Stimulated activated CD8-positive, alpha-beta memory T cell treated with anti-CD3 and anti-CD28 coated beads, Interleukin-7, amount 100 ng/mL, for 4 hours (primary cell): ENCODE results near the gene TSC2.

Experiments used
- DNase-seq, 2 donors: peaks; one replicate each; pipeline ENCODE4 v3.0.0-alpha.2; 2020; ENCODE audit warnings: low read depth in 2 of 2

The TSC2 gene

DNA sequence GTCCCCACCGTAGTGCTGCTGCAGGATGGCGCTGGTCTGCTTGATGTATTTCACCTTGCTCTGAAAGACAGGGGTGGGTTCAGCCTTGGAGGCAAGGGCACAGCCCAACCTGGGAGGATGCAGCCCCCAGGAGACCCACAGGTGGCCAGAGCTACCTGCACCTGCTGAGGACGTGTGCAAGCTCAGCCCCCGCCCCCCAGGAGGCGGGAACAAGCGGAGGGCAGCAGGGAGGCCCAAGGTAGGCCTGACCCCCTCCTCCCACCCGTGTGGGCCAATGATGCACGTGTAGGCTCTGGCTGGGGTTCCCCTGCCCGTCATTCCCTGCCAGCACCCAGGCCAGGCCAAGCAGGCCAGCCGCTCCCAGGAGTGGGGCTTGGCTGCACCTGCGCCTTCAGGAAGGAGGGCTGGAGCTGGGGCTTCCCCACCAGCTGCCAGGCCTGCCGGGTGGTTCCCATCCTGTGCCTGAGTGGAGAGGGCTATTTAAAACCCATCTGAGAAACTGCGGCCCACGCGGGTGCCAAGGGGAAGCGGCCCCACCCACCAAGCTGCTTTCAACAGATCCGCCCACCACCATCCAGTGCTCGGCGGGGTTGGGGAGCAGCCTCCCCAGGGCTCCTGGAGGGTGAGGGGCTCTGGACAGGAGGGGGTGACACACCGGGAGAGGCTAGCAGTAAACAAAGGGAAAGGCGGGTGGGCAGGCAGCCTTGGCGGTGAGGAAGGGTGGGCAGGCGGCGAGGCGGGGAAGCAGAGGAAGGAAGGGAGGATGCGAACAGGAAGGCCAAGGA lies 3.9 kb upstream of the TSC2 start:
- DNase-seq, result no peak

DNA sequence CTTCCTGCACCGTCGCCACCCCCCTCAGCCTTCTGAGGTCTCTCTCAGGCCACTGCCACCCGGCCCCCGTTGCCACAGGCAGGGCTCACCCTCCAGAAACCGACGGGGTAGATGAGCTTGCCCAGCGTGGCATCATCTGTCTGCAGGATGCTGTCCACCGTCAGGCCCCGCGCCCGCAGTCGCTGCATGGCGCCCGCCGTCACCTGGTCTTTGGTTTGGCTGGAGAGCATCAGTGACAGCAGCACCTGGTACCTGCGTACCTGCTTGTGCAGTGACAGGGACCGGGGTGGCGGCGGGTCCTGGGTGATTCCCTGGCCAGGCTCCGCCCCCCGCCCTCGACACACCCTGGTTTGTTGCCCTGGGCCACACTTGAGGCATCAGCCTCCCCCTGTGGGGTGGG lies 3.2 kb upstream of the TSC2 start:
- DNase-seq, result no peak

DNA sequence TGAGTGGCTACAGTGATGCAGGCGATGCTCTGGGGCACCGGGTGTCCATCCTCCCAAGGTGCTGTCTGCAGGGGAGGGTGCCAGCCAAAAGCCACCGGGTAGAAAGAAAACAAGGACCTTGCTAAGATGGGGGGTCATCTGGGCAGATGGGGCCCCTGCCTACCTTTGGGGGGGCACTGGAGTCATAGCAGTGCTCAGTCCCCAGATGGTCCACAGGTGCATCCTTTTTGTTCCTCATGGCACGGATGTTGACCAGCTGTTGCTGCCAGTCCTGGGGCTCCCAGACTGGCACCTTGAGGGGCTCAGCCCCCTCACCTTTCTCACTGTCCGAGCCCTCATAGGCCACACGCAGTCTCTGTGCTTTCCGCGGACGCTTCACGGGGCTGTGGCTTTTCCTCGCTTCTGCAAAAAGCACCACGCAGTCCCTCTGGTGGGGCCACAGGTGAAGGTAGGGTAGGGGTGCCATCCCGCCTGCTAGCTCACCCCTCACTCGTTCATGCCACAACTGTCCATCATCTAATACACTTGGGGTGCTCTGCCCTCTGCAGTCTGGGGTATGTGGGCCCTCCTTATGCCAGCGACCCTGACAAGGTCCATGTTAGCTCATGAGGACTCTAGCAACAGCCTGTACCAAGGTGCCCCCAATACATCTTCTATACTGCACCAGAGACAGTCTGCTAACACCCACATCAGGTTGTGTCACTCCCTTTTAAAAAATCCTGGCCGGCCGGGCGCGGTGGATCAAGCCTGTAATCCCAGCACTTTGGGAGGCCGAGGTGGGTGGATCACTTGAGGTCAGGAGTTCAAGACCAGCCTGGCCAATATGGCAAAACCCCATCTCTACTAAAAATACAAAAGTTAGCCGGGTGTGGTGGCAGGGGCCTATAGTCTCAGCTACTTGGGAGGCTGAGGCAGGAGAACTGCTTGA lies 1.6 kb upstream of the TSC2 start:
- DNase-seq, result no peak

GRCh38 chr16:2046893-2047329 lies 874 bp upstream of the TSC2 start:
- no peak for DNase-seq

DNA sequence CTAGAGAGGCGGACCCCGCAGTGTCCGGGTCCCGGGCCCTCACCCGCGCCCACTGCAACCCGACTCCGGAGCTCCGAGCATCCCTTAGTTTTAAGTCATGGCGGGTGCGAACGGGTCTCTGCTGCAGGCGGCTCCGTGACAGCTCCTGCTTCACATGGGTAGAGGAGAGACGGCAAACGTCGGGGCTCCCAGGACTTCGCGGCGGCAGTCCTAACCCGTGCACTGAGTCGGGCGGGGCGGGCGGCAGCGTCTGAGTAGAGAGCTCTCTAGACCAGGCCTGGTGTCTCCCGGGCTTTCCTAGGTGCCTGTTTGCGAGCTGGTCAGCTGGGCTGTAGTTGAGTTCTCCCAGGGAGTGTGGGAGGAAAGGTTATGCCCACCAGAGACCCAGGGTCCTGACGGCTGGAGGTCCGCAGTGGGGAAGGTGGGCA lies 345 bp downstream of the TSC2 start:
- no peak for DNase-seq

GRCh38 chr16:2053211-2053610 lies 5.4 kb downstream of the TSC2 start:
- DNase-seq, result no peak

DNA sequence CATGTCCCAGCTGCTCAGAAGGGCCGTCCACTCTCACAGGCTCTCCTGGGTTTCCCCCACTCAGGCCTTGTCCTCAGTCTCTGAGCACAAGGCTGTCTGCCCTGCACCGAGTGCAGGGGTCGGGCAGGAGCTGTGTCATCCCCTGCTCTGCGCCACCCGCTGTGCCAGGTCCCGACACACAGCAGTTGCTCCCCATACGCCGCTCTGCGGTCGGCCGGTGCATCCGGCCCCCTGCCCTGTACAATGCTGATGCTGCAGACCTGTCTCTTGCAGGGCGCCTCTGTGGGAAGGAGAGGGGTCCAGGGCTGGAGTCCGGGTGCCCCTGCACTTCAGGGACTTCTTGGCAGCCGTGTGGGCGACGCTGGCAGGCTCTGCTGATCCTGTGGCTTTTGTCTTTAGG lies 6.1 kb downstream of the TSC2 start:
- no peak for DNase-seq

GRCh38 chr16:2054543-2055245 lies 6.9 kb downstream of the TSC2 start:
- DNase-seq, result no peak

DNA sequence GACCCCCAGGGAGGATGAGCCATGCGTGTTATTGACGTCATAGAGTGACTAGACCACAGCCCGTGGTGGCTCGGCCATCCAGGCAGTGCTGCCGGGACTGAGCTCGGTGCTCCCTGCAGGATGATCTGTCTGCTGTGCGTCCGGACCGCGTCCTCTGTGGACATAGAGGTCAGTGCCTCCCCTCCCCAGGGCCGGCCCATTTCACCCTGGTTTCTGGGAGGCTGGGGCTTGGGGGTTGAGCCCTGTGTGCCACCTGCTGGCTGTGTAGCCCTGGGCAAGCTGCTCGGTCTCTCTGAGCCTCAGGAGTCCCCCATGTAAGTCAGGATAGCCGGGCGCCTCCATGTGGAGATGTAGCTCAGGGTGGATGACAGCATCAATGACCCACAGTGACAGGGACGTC lies 8.3 kb downstream of the TSC2 start:
- DNase-seq, result no peak

DNA sequence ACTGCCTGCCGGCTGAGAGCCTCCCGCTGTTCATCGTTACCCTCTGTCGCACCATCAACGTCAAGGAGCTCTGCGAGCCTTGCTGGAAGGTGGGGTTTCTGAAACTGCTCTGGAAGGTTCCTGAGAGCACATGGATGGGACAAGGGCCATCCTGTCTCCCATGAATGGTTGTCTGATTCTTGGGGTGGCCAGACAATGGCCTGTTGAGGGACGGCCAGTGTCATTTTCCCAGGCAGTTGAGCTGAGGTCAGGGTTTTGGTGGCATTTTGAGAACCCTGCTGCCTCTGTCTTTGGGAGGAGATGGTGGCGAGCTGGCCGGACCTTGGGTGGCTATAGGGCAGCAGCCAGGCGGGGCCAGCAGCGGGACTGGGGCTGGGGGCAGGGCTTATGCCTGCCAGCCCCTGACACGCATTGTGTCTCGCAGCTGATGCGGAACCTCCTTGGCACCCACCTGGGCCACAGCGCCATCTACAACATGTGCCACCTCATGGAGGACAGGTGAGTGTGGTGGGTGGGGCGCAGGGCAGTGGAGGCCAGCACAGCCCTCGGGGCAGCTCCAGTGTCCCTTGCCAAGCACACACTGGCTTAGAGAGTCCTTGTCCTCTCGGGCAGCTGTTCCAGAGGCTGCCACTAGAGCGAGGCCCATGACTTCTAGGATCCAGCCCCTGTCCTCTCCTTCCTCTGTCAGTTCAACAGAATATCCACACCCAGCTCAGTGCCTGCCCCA lies 9.1 kb downstream of the TSC2 start:
- DNase-seq, result no peak

GRCh38 chr16:2057438-2057837 lies 9.7 kb downstream of the TSC2 start:
- DNase-seq, result no peak

DNA sequence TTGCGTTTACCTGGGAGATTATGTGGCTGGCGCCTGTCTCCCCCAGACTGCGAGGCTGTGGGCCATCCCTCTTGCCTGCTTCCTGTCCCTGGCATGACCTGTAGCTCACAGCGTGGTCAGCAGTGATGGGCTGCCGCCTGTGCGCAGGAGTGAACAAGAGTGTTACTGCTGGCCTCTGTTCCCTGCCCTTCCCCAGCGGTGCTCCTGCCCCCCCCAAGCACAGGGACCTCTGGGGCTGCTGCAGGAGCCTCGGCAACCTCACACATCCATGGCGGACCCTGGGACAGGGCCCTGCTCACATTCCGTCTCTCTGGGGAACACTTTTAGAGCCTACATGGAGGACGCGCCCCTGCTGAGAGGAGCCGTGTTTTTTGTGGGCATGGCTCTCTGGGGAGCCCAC lies 10.6 kb downstream of the TSC2 start:
- DNase-seq, result no peak

DNA sequence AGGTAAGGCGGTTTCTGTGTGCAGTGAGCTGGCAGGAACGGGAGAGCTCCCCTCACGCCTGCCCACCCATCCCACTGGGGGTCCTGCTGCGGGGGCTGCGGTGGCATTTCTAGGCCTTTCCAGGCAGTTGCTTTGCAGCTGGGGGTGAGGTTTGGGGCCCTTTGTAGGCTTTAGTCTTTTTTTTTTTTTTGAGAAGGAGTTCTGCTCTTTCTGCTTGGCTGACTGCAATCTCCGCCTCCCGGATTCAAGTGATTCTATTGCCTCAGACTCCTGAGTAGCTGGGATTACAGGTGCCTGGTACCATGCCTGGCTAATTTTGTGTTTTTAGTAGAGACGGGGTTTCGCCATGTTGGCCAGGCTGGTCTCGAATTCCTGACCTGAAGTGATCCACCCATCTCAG lies 11.1 kb downstream of the TSC2 start:
- no peak for DNase-seq

DNA sequence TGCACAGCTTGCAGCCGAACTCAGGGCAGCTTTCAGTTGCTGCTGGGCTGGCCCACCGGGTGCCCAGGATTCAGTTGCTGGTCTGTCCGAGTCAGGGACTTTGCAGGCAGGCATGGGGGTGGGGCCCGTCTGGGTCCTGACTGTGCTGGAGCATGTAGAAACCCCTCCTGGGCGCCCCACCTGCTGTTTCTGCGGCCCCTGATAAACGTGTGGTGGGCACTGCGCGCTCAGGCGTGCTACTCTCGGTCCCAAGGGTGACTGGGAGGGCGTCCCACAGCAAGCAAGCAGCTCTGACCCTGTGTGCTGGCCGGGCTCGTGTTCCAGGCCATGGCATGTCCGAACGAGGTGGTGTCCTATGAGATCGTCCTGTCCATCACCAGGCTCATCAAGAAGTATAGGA lies 12.6 kb downstream of the TSC2 start:
- no peak for DNase-seq

DNA sequence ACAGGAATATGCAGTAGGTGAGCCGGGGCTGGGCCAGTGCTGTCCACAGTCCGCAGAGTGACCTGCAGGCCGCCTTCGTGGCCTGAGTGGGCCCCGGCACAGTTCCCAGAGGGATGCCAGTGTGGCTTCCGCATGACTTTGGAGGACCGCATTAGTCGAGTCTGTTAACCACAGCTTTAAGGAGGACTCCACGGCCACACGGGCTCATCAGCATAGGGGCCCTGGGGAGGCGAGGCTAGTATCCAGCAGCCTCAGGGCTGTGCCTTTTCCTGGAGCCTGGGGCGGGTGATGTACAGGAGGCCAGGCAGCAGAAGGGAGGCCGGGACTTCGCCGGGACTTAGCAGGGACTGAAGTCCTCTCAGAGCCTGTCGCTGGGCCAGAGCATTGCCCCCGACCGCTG lies 13.2 kb downstream of the TSC2 start:
- no peak for DNase-seq

GRCh38 chr16:2061526-2061925 lies 13.7 kb downstream of the TSC2 start:
- no peak for DNase-seq

DNA sequence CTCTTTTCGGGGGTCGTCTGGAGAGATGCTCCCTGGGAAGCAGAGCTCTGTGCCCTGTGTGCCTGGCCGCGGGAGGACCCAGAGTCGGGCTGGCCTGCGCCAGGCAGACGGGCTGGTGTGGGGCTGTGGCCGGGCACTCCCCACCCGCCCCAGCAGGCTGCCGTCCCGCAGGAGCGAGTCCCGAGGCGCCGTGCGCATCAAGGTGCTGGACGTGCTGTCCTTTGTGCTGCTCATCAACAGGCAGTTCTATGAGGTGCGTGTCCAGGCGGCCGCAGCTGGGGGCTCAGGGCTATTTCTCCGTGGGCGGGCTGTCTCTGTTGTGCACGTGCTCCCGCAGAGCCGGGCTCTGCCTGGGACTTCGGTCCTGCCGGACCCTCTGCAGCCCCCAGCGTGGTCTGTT lies 15.0 kb downstream of the TSC2 start:
- no peak for DNase-seq

- no peak for DNase-seq
Observed at GRCh38 chr16:2063861-2064260, 16.1 kb downstream of the TSC2 start.

- DNase-seq, result no peak
Observed at GRCh38 chr16:2064368-2064945, 16.7 kb downstream of the TSC2 start.

GRCh38 chr16:2066139-2066538 lies 18.4 kb downstream of the TSC2 start:
- no peak for DNase-seq
